NCI-H1417 treated with DMSO at 0.1 percent for 48 hours (cell line): ENCODE data around the gene SMIM44.
A peak's percentile ranks its signal among the peaks of the same experiment; 100 is the strongest.
"Not testable (repeated sequence)": the region's sequence is repeated elsewhere in the genome, so short reads cannot be mapped to it uniquely, and the experiment has no call there.

Experiments
- DNase-seq: peaks from one replicate; lab custom pipeline; 2025; lab: John Stamatoyannopoulos, UW

SMIM44 gene

DNA sequence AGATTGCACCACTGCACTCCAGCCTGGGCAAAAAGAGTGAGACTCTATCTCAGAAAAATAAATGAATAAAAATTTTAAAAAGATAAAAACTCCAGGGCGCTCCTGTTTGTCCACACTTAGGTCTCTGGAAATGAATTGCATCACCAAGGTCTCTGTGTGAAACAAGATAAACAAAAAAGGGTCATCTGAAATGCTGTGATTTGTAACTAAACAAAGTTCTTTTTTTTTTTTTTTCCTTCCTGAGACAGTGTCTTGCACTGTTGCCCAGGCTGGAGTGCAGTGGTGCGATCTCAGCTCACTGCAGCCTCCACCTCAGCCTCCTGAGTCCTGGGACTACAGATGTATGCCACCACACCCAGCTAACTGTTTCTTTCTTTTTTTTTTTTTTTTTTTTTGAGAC is 34.4 kb upstream of the SMIM44 start:
- DNase-seq, result no peak

DNA sequence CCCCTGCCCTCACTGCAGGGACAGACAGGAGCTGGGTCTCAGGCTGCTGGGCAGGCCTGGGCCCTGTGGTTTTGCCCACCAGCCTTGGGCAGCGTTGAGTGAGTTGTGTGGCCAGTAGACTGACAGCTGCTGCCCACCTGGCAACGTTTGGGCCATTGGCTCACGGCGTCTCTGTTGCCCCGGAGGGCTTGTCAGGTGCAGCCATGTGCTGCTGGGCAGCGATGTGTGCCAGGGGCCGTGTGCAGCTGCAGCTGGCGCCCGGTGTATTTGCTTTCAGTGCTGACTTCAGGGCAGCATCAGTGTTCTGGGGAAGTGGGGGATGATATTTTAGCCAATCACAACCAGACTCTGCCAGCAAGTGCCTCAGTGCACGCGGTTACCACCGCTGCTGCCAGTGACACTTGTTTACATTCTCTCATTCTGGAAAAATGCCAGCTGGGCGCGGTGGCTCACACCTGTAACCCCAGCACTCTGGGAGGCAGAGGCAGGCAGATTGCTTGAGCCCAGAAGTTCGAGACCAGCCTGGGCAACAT is 33.5 kb upstream of the SMIM44 start:
- peak; percentile 50 for DNase-seq

- DNase-seq, result no peak
Observed at GRCh38 chr19:3515891-3516422, 32.7 kb upstream of the SMIM44 start.

GRCh38 chr19:3514930-3515329 is 31.7 kb upstream of the SMIM44 start:
- no peak for DNase-seq

DNA sequence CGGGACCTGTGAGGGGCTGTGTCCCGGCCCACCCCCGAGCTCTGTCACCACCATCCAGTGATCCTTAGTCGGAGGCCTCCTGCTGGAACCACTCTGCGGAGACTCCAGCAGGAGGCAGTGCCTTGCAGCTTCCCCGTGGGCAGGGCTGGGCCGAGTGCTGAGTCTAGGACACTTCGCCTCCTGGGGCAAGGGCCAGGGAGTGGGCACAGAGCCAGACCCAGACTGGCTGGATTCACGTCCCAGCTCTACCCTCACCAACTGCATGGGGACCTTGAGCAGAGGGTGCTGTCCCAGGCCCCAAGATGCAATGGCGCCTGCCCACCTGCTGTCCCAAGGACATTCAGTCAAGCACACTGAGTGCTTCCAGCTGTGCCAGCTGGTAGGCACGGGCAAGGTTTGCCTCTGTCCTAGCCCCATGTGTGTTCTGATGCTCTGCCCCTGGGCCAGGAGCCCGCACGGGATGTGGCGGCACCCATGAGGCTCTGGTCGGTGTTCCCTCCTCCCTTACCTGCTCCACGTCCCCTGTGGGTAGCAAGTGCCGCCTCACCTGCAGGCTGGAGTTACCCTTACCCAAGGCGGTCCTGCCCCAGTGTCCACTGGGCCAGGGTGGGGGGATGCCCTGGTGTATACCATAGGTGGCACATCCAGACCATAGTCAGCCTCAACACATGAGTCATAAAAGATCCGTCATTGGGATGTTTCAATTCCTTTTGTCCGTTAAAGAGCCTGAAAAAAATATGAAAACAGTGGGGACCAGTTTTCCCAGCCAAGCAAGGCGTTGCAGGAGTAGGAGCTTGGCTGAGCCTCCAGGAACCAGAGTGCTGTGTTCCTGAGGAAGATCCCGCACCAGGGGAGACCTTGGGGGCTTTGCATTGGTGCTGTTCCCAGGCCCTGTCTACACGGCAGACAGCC is 30.2 kb upstream of the SMIM44 start:
- DNase-seq, result no peak

GRCh38 chr19:3512562-3513228 is 29.5 kb upstream of the SMIM44 start:
- no peak for DNase-seq

DNA sequence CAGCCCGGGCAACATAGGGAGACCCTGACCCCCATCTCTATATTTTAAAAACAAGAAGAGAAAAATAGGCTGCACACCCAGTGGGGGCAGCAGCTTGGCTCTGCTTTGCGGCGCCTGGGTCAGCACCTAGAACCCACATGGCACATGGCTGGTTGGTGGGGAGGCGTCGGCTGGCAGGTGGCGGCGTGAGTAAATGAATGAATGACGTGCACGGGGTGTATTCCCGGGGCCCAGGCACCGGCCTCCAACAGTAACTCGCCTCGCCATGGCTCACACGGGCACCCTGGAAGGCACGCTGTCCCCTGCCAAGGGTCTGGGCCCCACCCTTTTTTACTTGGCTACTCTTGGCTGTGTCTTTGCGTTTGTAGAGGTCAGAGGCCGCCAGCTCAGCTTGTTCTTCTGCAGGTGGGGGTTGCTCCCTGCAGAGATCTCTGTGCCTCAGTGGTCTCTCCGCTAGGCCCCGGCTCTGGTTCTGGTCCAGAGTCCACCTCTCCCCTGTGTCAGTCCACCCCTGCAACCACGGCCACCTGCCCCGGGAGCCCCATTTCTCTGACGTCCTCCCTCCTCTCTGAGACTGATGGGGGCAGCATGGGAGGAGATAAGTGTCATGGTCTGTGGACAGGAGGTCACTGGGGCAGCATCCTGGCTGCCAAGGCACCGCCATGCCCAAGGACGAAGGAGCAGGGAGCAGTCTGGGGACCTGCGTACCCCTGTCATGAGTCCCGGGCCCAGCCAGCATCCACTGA is 28.4 kb upstream of the SMIM44 start:
- no peak for DNase-seq

DNA sequence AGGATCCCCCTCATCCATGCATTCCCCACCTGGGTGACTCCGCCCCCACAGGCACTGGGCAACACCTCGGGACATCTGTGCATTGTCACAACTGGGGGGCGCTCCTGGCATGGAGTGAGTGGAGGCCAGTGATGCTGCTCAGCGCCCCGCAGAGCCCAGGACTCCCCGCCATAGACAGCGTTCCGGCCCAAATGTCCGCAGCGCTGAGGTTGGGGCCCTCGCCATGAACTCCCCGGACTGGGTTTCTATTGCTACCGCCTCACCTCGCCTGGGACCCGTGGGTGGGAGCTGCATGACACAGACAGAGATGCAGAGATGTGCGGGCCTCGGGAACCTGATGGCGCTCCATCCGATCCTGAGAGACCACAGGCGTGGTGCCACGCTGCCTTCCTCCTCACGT is 27.5 kb upstream of the SMIM44 start:
- DNase-seq, result no peak

DNA sequence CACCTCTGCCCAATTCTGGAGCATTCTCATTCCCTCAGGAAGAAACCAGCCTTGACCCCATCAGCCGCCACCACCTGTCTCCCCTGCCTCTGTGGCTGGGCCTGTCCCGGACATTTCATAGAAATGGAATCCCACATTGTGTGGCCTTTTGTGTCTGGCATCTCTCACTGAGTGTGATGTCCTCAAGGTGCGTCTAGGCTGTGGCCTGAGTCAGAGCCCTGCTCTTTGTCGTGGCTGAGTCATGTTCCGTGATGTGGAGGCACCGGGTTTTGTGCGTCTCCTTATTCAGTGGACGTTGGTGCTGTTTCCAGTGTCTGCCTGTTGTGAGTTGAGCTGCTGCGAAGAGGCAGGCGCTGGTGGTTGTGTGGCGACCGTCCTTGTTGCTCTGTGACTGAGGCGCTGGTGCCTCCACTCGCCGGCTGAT is 26.3 kb upstream of the SMIM44 start:
- no peak for DNase-seq

DNA sequence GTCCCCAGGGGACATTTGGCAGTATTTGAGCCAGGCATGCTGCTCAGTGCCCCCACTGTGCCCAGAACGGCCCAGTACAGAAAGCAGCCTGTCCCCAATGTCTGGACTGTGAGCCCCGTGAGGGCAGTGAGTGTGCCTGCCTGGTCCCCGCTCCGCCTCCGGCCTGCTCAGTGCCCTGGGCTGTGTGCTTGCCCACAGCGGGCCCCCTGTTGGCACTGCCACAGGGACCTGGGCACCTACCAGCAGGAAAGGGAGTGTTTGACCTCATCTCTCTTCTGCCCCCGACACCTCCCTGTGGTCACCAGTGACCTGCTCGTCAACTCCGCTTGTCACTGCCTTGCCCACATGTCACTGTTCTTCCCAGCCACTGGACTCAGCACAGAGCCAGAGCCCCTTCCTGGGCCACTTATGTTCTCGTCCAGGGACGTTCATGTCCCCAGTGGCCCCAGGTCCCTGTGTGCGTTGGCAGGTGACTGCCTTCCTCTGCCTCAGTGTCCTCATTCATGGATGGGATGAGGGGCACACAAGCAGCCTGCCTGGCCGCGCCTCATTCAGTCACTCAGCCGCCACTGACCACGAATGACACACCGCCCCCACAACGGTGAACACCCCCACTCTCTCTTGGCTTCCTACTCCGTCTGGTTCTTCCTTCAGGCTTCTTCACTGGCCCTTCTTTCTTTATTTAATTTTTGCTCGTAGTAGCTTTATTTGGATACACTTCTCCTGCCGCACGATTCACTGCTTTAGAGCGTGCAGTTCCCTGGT is 25.7 kb upstream of the SMIM44 start:
- no peak for DNase-seq

DNA sequence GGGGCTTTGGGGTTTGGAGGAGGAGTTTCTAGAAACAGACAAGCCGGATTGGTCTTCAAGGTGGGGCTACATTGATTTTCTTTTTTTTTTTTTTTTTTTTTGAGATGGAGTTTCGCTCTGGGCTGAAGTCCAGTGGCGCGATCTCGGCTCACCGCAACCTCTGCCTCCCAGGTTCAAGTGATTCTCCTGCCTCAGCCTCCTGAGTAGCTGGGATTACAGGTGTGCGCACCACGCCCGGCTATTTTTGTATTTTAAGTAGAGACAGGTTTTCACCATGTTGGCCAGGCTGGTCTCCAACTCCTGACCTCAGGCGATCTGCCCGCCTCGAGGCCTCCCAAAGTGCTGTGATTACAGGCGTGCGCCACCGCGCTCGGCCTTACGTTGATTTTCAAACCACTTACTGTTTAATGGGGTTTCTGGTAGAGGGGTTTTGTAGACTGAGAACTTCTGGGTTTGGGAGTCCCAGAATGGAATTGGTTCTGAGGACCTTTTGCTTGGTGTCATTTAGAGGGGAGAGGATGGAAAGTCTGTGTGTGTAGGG is 24.9 kb upstream of the SMIM44 start:
- DNase-seq, result not testable (repeated sequence)

DNA sequence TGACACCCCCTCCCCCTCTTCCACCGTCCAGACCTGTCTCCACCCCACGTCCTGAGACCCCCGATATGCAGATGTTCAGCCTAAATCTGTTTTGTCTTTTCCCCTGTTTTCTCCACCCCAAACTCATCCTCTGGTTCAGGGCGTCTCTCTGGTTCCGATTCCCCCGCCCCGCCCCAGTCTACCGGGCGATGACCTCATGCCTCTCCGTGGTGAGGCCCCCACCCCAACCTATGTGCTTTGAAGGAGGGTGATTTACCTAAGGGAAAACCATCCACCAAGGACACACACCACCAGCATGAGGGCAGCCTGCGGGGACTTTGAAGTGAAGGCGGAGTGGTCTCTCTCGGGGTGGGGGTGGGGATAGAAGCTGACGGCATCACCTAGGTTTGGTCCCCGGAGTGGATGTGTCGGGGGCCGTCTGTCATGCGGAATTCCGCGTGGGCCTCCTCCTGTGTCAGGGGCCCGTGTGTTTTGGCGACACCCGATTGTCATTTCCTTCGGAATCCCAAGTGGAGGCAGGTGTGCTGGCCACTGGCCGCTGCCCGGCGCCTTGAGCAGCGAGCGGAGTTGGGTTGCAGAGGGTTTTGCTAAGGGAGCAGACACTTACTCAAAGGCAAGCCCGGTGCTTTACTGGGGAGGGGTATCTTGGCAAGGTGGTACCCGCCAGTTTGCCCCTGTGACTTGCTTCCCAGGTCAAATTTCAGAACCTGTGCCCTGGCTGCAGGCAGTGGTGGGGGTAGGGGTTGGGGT is 24.3 kb upstream of the SMIM44 start:
- no peak for DNase-seq

GRCh38 chr19:3506384-3507340 is 23.4 kb upstream of the SMIM44 start:
- DNase-seq, result no peak

GRCh38 chr19:3505598-3506383 is 22.6 kb upstream of the SMIM44 start, which contains the start of gene FZR1:
TSS of gene FZR1 (plus strand) at chr19:3506311. CDS start at chr19:3522990, 16,679 bp downstream.
- DNase-seq, result peak; percentile 99

GRCh38 chr19:3504735-3505134 is 21.5 kb upstream of the SMIM44 start:
- no peak for DNase-seq

- no peak for DNase-seq
Observed at GRCh38 chr19:3503036-3503572, 19.9 kb upstream of the SMIM44 start.

DNA sequence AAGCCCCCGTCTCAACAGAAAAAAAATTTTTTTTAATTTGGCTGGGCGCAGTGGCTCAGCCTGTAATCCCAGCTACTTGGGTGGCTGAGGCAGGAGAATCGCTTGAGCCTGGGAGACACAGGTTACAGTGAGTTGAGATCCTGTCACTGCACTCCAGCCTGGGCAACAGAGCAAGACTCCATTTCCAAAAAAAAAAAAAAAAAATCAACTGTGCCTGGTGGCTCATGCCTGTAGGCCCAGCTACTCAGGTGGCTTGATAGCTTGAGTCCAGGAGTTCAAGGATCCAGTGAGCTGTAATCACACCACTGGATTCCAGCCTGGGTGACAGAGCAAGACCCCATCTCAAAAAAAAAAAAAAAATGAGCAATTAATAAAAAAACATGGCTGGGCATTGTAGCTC is 18.5 kb upstream of the SMIM44 start:
- DNase-seq, result no peak
